ENCODE data around the gene ABHD1.

The ABHD1 gene

GRCh38 chr2:27083410-27084296 lies 40.0 kb upstream of the ABHD1 start:
- H3K4me1 Mint-ChIP-seq: peaks cover 13% of the 10 kb centered on the region
- no peak overlapping the region for H3K4me3 Mint-ChIP-seq
- no peak for ATAC-seq (ENCODE audit: low read depth)

GRCh38 chr2:27084297-27085061 lies 39.1 kb upstream of the ABHD1 start:
- no peaks in the 10 kb centered on the region for H3K36me3 Mint-ChIP-seq
- no peak overlapping the region for H3K4me3 Mint-ChIP-seq
- DNase-seq (ENCODE audit: low spot score in 2 of 2) (no peak), ATAC-seq (ENCODE audit: low read depth) (no peak)
- H3K9me3 Mint-ChIP-seq: no peaks in the 10 kb centered on the region
- no peak overlapping the region for H3K27ac Mint-ChIP-seq
- no peaks in the 10 kb centered on the region for H3K27me3 Mint-ChIP-seq
- H3K4me1 Mint-ChIP-seq: peaks cover 13% of the 10 kb centered on the region

More at GRCh38 chr2:27083410-27084296, 40.0 kb upstream of the ABHD1 start:
- no peak for DNase-seq (ENCODE audit: low spot score in 2 of 2)
- Mint-ChIP-seq H3K9me3 (no peaks in the 10 kb centered on the region), H3K27ac (no peak overlapping the region), H3K27me3 (no peaks in the 10 kb centered on the region), H3K36me3 (no peaks in the 10 kb centered on the region)

- H3K4me3 Mint-ChIP-seq: peak overlapping the region; percentile 92
- no peak for DNase-seq (ENCODE audit: low spot score in 2 of 2)
- no peaks in the 10 kb centered on the region for H3K27me3 Mint-ChIP-seq
- H3K4me1 Mint-ChIP-seq: peaks cover 12% of the 10 kb centered on the region
- ATAC-seq (ENCODE audit: low read depth): no peak
- H3K9me3 Mint-ChIP-seq: no peaks in the 10 kb centered on the region
- H3K36me3 Mint-ChIP-seq: no peaks in the 10 kb centered on the region
- H3K27ac Mint-ChIP-seq: no peak overlapping the region
Observed at GRCh38 chr2:27085062-27085672, 38.4 kb upstream of the ABHD1 start.

GRCh38 chr2:27085673-27086089 lies 37.9 kb upstream of the ABHD1 start:
- H3K9me3 Mint-ChIP-seq: no peaks in the 10 kb centered on the region
- H3K27me3 Mint-ChIP-seq: no peaks in the 10 kb centered on the region
- H3K4me1 Mint-ChIP-seq: peaks cover 11% of the 10 kb centered on the region
- ATAC-seq (ENCODE audit: low read depth): no peak
- H3K4me3 Mint-ChIP-seq: peak overlapping the region; percentile 92
- DNase-seq (ENCODE audit: low spot score in 2 of 2): no peak
- H3K27ac Mint-ChIP-seq: peak overlapping the region; percentile 75
- no peaks in the 10 kb centered on the region for H3K36me3 Mint-ChIP-seq

- no peaks in the 10 kb centered on the region for H3K27me3 Mint-ChIP-seq
- H3K4me1 Mint-ChIP-seq: peaks cover 5% of the 10 kb centered on the region
- H3K4me3 Mint-ChIP-seq: peak overlapping the region; percentile 92
- ATAC-seq (ENCODE audit: low read depth) (peak; percentile 93), DNase-seq (ENCODE audit: low spot score in 2 of 2) (peak; percentile 100)
- H3K36me3 Mint-ChIP-seq: no peaks in the 10 kb centered on the region
- H3K27ac Mint-ChIP-seq: peak overlapping the region; percentile 75
- H3K9me3 Mint-ChIP-seq: no peaks in the 10 kb centered on the region
Observed at GRCh38 chr2:27086090-27086723, 37.4 kb upstream of the ABHD1 start.

- H3K27me3 Mint-ChIP-seq: no peaks in the 10 kb centered on the region
- DNase-seq (ENCODE audit: low spot score in 2 of 2) (no peak), ATAC-seq (ENCODE audit: low read depth) (no peak)
- peak within 1 kb of the TSS; percentile 75 for H3K27ac Mint-ChIP-seq
- no peaks in the 10 kb centered on the region for H3K4me1 Mint-ChIP-seq
- no peaks in the 10 kb centered on the region for H3K9me3 Mint-ChIP-seq
- peak within 1 kb of the TSS; percentile 92 for H3K4me3 Mint-ChIP-seq
- H3K36me3 Mint-ChIP-seq: no peaks in the 10 kb centered on the region
Observed at GRCh38 chr2:27086724-27087593, 36.7 kb upstream of the ABHD1 start, which contains the start of gene KHK. Gene KHK, plus strand, starts transcription at chr2:27086772. Its CDS starts 488 bp downstream, at chr2:27087260.

GRCh38 chr2:27087823-27088410 lies 35.7 kb upstream of the ABHD1 start:
- H3K4me1 Mint-ChIP-seq: no peaks in the 10 kb centered on the region
- DNase-seq (ENCODE audit: low spot score in 2 of 2) (no peak), ATAC-seq (ENCODE audit: low read depth) (no peak)
- no peak overlapping the region for H3K27ac Mint-ChIP-seq
- H3K9me3 Mint-ChIP-seq: no peaks in the 10 kb centered on the region
- no peaks in the 10 kb centered on the region for H3K36me3 Mint-ChIP-seq
- H3K4me3 Mint-ChIP-seq: peak overlapping the region; percentile 92
- H3K27me3 Mint-ChIP-seq: no peaks in the 10 kb centered on the region

GRCh38 chr2:27088634-27089033 lies 35.0 kb upstream of the ABHD1 start:
- H3K27me3 Mint-ChIP-seq: no peaks in the 10 kb centered on the region
- DNase-seq (ENCODE audit: low spot score in 2 of 2) (no peak), ATAC-seq (ENCODE audit: low read depth) (no peak)
- H3K27ac Mint-ChIP-seq: no peak overlapping the region
- H3K4me1 Mint-ChIP-seq: no peaks in the 10 kb centered on the region
- H3K36me3 Mint-ChIP-seq: no peaks in the 10 kb centered on the region
- no peak overlapping the region for H3K4me3 Mint-ChIP-seq
- H3K9me3 Mint-ChIP-seq: no peaks in the 10 kb centered on the region

- no peaks in the 10 kb centered on the region for H3K4me1 Mint-ChIP-seq
- H3K27me3 Mint-ChIP-seq: no peaks in the 10 kb centered on the region
- DNase-seq (ENCODE audit: low spot score in 2 of 2) (no peak), ATAC-seq (ENCODE audit: low read depth) (no peak)
- no peak overlapping the region for H3K4me3 Mint-ChIP-seq
- no peaks in the 10 kb centered on the region for H3K36me3 Mint-ChIP-seq
- no peak overlapping the region for H3K27ac Mint-ChIP-seq
- H3K9me3 Mint-ChIP-seq: no peaks in the 10 kb centered on the region
Observed at GRCh38 chr2:27089111-27089954, 34.3 kb upstream of the ABHD1 start.

GRCh38 chr2:27091746-27092695 lies 31.6 kb upstream of the ABHD1 start:
- H3K9me3 Mint-ChIP-seq: no peaks in the 10 kb centered on the region
- no peak overlapping the region for H3K4me3 Mint-ChIP-seq
- no peaks in the 10 kb centered on the region for H3K36me3 Mint-ChIP-seq
- DNase-seq (ENCODE audit: low spot score in 2 of 2): no peak
- peaks cover 5% of the 10 kb centered on the region for H3K4me1 Mint-ChIP-seq
- no peak overlapping the region for H3K27ac Mint-ChIP-seq
- ATAC-seq (ENCODE audit: low read depth): no peak
- H3K27me3 Mint-ChIP-seq: no peaks in the 10 kb centered on the region

GRCh38 chr2:27092696-27093429 lies 30.8 kb upstream of the ABHD1 start:
- Mint-ChIP-seq H3K27me3 (no peaks in the 10 kb centered on the region), H3K9me3 (no peaks in the 10 kb centered on the region), H3K4me3 (no peak overlapping the region), H3K36me3 (no peaks in the 10 kb centered on the region), H3K4me1 (peaks cover 5% of the 10 kb centered on the region), H3K27ac (no peak overlapping the region)
- ATAC-seq (ENCODE audit: low read depth) (no peak), DNase-seq (ENCODE audit: low spot score in 2 of 2) (no peak)

Measured in memory B cell (primary cell).